Right lobe of liver (tissue), 6 donors: ENCODE measurements around the gene LIMK2. TPM values are rescaled to one million over a fixed set of nuclear protein-coding genes. Genes with fewer than 3 reads are reported as not detected.
A peak's percentile ranks its signal among the peaks of the same experiment; 100 is the strongest.

Experiments used
- ATAC-seq, 4 donors: fragments of 200-7000 bp; cut with Tn5 transposase; one replicate each; pipeline ENCODE4 v1.9.1; 2020; ENCODE audit warnings: mild to moderate bottlenecking in 4 of 4, moderate library complexity in 4 of 4
- DNase-seq, 3 donors: peaks; one replicate each; pipeline ENCODE4 v3.0.0-alpha.2; 2020
- H3K27ac ChIP-seq, 3 donors: fragments of 200-600 bp; one replicate each; pipeline ENCODE4 v1.8.0; 2022
- H3K27me3 ChIP-seq, 2 donors: fragments of 200-600 bp; one replicate each; pipeline ENCODE4 v1.8.0; 2022
- H3K36me3 ChIP-seq, 4 donors: fragments of 200-600 bp; sonication (generic) in 1 of 4; one replicate each; pipeline versions ENCODE4 v1.5.1 to v1.8.0; 2017 to 2022; ENCODE audit warnings: control low read depth in 1 of 4
- H3K4me1 ChIP-seq, 4 donors: fragments of 200-600 bp; sonication (generic) in 1 of 4; one replicate each; pipeline versions ENCODE4 v1.5.1 to v1.8.0; 2017 to 2022; ENCODE audit warnings: control low read depth in 1 of 4
- H3K4me3 ChIP-seq, 3 donors: fragments of 200-600 bp; one replicate each; pipeline ENCODE4 v1.8.0; 2022
- H3K9me3 ChIP-seq, 4 donors: fragments of 200-600 bp; sonication (generic) in 1 of 4; one replicate each; pipeline versions ENCODE4 v1.5.1 to v1.8.0; 2017 to 2022; ENCODE audit warnings: control low read depth in 1 of 4
- CTCF ChIP-seq, 4 donors: fragments of 200-600 bp in 3 of 4; fragments of 450-650 bp in 1 of 4; IDR thresholded peaks; one replicate each; pipeline versions ENCODE4 v1.5.1 to v1.8.0; 2016 to 2022; ENCODE audit warnings: antibody characterized with exemption in 4 of 4, mild to moderate bottlenecking in 2 of 4
- POLR2A ChIP-seq: fragments of 450-650 bp; IDR thresholded peaks from one replicate; pipeline ENCODE4 v1.6.1; 2017; ENCODE audit warnings: antibody characterized with exemption, mild to moderate bottlenecking
- WGBS: methylation state at CpG from one replicate; pipeline ENCODE4 v1.1.6; 2018; ENCODE audit warnings: low coverage, low lambda C conversion rate; ENCODE audit not compliant: insufficient coverage; ENCODE audit errors: missing lambda C conversion rate; 5-methylcytosine and 5-hydroxymethylcytosine counted together
- intact Hi-C, 2 donors: fragments of 100-400 bp; cut with DNase I; formaldehyde crosslinking; loops; one replicate each; pipeline versions ENCODE4 v1.11.2 to v1.14.1; 2022
- total RNA-seq, 6 experiments: library from RNA; depleted of rRNA in 2 of 6; stranded (reverse); fragments of >200 nt in 2 of 6; fragmentation: NEBNext Ultra II Directional in 3 of 6; extraction: Animal tissue kit (Norgen Biotek cat#: 25700) in 3 of 6; gene quantifications; one replicate each; pipeline versions ENCODE4 v1.1.0 to v1.2.4, GENCODE V29; 2016 to 2023
- donor health status: DM: no; HTN: yes; CAD: no.
- donor health status: DM: no; HTN: no; CAD: no.
- donor health status: DM: no; HTN: no; CAD: no.
- donor health status: DM: no; HTN: yes; CAD: no.
- donor health status: DM: no; HTN: yes; CAD: no.

LIMK2 gene
- total RNA-seq, 6 experiments from 2014 or later, result 6.3 to 47.9 (median 19.6) TPM

DNA sequence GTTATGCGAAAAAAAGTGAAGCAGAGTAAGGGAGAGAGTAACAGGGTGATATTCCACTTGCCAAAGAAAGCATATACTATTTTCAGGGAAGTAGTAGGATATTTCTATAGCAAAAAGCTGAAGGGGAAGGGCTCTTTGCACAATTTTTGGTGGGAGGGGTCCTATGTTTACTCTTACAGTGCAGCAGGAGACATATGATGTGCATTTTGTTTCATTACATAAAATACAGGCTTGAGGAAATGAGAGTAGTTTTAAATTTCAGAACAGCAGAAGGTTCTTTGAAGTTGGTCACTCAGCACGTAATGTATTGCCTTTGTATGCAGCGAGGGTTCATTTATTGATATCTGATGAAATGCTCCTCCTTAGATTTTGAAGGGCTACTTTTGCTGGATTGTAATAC lies 83.3 kb downstream of the LIMK2 start:
- H3K4me1 ChIP-seq, result peaks cover 0 to 9% (median 4%) of the 10 kb centered on the region in 4 donors
- no peaks in the 10 kb centered on the region for H3K36me3 ChIP-seq
- TF ChIP-seq POLR2A (peak; percentile 13), CTCF (IDR thresholded peaks at IDR 0.05) (no peak)
- no peaks in the 10 kb centered on the region for H3K27me3 ChIP-seq
- 77% methylated on average over 3 of the region's 3 CpGs for WGBS
- intact Hi-C loops, result no loop called here
- no peak overlapping the region for H3K4me3 ChIP-seq
- no peaks in the 10 kb centered on the region for H3K9me3 ChIP-seq
- DNase-seq (no peak), ATAC-seq (no peak)
- peak overlapping the region in 1 of 3 donors; percentile 17 for H3K27ac ChIP-seq

- DNase-seq (no peak), ATAC-seq (peak in 1 of 4 donors; percentile 2)
- TF ChIP-seq CTCF (IDR thresholded peaks at IDR 0.05), result no peak
- no peak for TF ChIP-seq POLR2A
- intact Hi-C loops, result no loop called here
- Histone ChIP-seq H3K27ac (peak overlapping the region; percentile 17 to 28 (median 27)), H3K9me3 (no peaks in the 10 kb centered on the region), H3K36me3 (no peaks in the 10 kb centered on the region), H3K27me3 (no peaks in the 10 kb centered on the region), H3K4me3 (no peak overlapping the region), H3K4me1 (peaks cover 0 to 9% (median 4%) of the 10 kb centered on the region in 4 donors)
- 60% methylated on average over 5 of the region's 5 CpGs for WGBS
Observed at GRCh38 chr22:31295831-31296657, 83.9 kb downstream of the LIMK2 start.

DNA sequence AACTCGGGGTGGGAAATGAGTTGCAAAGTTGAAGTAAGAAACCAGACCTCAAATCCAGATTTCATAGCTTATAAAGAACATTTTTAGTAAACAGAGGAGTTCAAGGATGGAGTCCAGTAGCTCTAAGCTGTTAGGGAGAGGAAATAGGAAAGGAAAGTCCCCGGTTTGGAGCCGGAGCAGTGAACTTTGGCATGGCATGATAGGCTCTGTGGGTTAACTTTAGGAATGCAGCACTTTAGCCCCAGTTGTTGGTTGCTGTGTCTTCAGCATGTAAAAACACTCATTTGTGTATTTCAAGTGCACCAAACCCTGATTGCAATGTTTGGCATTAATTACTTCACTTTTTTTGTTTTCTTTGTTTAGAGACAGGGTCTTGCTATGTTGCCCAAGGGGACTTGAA lies 88.8 kb downstream of the LIMK2 start:
- ATAC-seq (peak; percentile 52 to 90 (median 74)), DNase-seq (no peak)
- H3K9me3 ChIP-seq, result no peaks in the 10 kb centered on the region
- WGBS, result 26% methylated on average over 3 of the region's 3 CpGs
- intact Hi-C loops, result no loop called here
- no peak overlapping the region for H3K27ac ChIP-seq
- no peaks in the 10 kb centered on the region for H3K36me3 ChIP-seq
- peaks cover 0 to 3% (median 0%) of the 10 kb centered on the region in 4 donors for H3K4me1 ChIP-seq
- TF ChIP-seq POLR2A, result no peak
- TF ChIP-seq CTCF (IDR thresholded peaks at IDR 0.05), result no peak
- no peak overlapping the region for H3K4me3 ChIP-seq
- H3K27me3 ChIP-seq, result no peaks in the 10 kb centered on the region

- H3K36me3 ChIP-seq, result no peaks in the 10 kb centered on the region
- no peak for ATAC-seq
- H3K27ac ChIP-seq, result no peak overlapping the region
- no peak for DNase-seq
- H3K4me3 ChIP-seq, result no peak overlapping the region
- no peaks in the 10 kb centered on the region for H3K27me3 ChIP-seq
- H3K9me3 ChIP-seq, result no peaks in the 10 kb centered on the region
- intact Hi-C loops, result no loop called here
- TF ChIP-seq CTCF (IDR thresholded peaks at IDR 0.05) (no peak), POLR2A (no peak)
- H3K4me1 ChIP-seq, result peaks cover 0 to 3% (median 0%) of the 10 kb centered on the region in 4 donors
Observed at GRCh38 chr22:31302006-31302405, 89.9 kb downstream of the LIMK2 start.
